ENCODE data around the gene MFSD12.

MFSD12 gene

DNA sequence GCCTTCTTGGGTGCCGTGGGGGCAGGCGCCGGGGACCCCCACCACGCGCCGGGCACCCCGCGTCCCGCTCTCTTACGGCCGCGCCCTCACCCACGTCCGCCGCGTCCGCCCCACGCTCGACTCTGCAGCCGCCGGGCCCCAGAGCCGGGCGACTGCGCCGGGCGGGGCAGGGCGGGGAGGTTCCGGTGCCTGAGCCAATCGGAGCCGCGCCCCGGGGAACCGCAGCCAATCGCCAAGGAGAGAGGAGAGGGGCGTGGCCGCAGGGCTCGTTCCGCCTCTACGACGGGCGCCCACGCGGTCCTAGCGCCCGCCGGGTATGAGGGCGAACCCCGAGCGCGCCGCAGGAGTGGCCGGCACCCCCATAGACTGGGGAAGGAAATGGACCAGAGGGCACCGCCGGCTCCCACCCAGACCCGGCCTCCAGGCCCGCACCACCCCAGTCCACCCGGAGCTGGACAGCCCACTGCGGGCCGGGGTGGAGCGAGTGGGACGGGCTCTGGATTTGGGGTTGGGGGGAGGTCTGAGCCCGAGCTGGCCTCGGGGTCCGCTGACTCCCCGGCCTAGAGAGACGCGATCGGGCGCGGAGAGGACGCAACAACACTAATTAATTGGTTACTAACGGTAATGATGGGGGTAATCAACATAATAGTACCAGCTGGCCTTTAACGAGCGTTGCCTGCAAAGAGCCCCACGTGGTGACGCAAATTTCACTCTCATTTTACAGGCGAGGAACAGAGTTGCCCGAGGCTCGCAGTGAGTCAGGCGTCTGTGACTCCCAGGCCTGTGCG lies at the start of gene MFSD12:
TSS of gene MFSD12 (minus strand) at position 126 of the 788 bp plus-strand sequence. CDS start 183 bp downstream, outside the sequence.
- H3K27me3 Mint-ChIP-seq: no peaks in the 10 kb centered on the region
- ATAC-seq (peak; percentile 89), DNase-seq (peak; percentile 97)
- peaks cover 2% of the 10 kb centered on the region for H3K36me3 Mint-ChIP-seq (ENCODE audit: low read depth)
- peak within 1 kb of the TSS; percentile 99 for H3K4me3 Mint-ChIP-seq
- peak within 1 kb of the TSS; percentile 94 for H3K27ac Mint-ChIP-seq
- peaks cover 41% of the 10 kb centered on the region for H3K4me1 Mint-ChIP-seq
- H3K9me3 Mint-ChIP-seq: no peaks in the 10 kb centered on the region

DNA sequence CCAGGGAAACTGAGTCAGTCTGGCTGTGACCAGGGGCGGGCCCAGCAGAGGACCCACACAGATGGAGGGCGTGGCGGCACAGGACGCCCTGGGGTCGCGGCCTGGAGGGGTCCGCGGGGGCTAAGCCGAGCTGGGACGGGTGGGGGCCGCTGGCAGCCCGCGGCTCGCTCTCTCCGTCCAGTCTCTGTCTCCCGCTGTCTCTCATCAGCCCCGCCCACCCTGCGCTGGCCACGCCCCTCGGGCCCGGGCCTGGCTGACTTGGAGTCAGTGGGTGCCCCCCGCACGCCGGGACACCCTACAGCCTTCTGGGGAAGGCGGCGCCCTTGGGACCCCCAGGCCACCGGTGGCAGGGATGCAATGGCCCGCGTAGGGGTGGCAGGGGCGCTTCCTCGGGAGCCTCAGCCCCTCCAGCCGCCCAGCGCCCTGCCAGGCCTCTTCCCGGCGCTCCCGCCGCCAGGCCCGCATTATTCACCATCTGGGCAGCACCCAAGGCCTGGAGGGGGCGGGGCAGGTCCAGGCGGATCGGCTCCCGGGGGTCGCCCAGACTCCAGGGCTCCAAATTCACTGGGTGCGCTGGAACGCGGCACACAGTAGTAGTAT lies 49.4 kb upstream of the MFSD12 start, which contains the start of gene TBXA2R:
TSS of gene TBXA2R (minus strand) at position 186 of the 600 bp plus-strand sequence. CDS start 6,241 bp downstream, outside the sequence.
- H3K27ac Mint-ChIP-seq: no peak within 1 kb of the TSS
- peaks cover 4% of the 10 kb centered on the region for H3K36me3 Mint-ChIP-seq (ENCODE audit: low read depth)
- H3K9me3 Mint-ChIP-seq: no peaks in the 10 kb centered on the region
- DNase-seq (peak; percentile 82), ATAC-seq (peak; percentile 44)
- H3K27me3 Mint-ChIP-seq: no peaks in the 10 kb centered on the region
- H3K4me3 Mint-ChIP-seq: no peak within 1 kb of the TSS
- H3K4me1 Mint-ChIP-seq: peaks cover 9% of the 10 kb centered on the region

DNA sequence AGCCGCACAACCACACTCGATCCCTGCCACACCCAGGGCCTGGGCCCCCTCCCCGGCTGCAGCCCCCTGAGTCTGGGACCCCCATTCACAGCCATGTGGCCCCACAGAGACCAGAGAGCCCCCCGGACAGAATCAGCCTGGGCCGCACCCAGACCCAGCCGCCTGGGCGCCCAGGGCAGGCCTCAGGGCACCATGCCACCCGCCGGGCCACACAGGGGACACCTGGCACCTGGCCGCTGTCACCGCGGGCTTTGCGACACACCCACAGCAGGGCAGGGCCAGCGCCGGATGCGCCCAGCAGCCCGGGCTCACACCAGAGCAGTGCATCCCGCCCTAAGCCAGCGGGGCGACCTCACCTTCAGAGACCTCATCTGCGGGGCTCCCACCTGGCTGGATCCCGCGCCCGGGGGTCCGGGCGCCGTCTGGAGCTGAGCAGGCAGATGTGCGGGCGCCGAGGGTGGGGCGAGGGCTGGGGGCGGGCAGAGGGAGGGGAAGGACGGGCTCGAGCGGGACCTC lies 48.8 kb upstream of the MFSD12 start:
- Mint-ChIP-seq H3K9me3 (no peaks in the 10 kb centered on the region), H3K4me1 (peaks cover 9% of the 10 kb centered on the region), H3K27me3 (no peaks in the 10 kb centered on the region), H3K36me3 (ENCODE audit: low read depth) (peaks cover 3% of the 10 kb centered on the region), H3K27ac (no peak overlapping the region), H3K4me3 (no peak overlapping the region)
- ATAC-seq: peak; percentile 41
- peak; percentile 40 for DNase-seq

DNA sequence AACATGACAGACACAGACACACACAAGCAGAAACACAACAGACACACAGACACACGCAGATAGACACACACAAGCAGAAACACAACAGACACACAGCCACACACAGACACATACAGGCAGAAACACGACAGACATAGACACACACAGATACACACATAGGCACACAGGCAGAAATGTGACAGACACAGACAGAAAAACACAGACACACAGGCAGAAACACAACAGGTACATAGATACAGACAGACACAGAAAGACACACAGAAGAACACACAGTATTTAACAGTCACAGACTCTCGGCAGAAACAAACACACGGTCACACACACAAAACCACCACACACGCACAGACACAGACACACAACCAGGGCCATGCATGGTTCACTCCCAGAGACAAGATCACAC lies 48.4 kb upstream of the MFSD12 start:
- Mint-ChIP-seq H3K4me1 (peaks cover 9% of the 10 kb centered on the region), H3K27me3 (no peaks in the 10 kb centered on the region)
- ATAC-seq: no peak

DNA sequence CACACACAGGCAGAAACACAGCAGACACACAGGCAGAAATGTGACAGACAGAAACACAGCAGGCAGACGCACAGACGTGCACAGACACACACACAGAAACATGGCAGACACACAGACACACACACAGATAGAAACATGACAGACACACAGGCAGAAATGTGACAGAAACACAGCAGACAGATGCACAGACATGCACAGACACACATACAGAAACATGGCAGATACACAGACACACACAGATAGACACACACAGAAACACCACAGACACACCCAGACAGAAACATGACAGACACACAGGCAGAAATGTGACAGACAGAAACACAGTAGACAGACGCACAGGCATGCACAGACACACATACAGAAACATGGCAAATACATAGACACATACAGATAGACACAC lies 48.0 kb upstream of the MFSD12 start:
- no peaks in the 10 kb centered on the region for H3K27me3 Mint-ChIP-seq
- H3K4me3 Mint-ChIP-seq: no peak overlapping the region
- H3K4me1 Mint-ChIP-seq: peaks cover 9% of the 10 kb centered on the region
- DNase-seq: no peak
- H3K36me3 Mint-ChIP-seq (ENCODE audit: low read depth): peaks cover under 1% of the 10 kb centered on the region
- no peaks in the 10 kb centered on the region for H3K9me3 Mint-ChIP-seq
- no peak for ATAC-seq
- no peak overlapping the region for H3K27ac Mint-ChIP-seq

More for the DNA sequence above, 48.4 kb upstream of the MFSD12 start:
- Mint-ChIP-seq H3K4me3 (no peak overlapping the region), H3K36me3 (ENCODE audit: low read depth) (peaks cover 3% of the 10 kb centered on the region), H3K27ac (no peak overlapping the region), H3K9me3 (no peaks in the 10 kb centered on the region)
- DNase-seq: no peak

DNA sequence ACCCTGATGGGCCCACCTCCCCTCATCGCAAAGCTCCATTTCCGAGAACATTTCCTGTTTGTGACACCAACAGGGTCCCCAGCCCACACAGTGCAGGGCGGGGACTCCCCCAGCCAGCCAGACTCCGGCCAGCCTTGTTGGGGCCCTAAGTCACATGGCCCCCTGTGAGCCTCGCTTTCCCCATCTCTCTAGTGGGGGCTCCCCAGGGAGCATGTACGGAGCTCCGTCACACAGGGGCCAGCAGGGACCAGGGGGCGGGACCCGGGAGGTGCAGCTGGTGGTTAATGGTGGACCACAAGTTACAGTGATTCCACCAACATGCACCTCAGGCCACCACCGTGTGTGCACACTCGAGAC lies 47.6 kb upstream of the MFSD12 start:
- ATAC-seq (peak; percentile 58), DNase-seq (peak; percentile 53)
- Mint-ChIP-seq H3K4me1 (peaks cover 9% of the 10 kb centered on the region), H3K27me3 (no peaks in the 10 kb centered on the region), H3K9me3 (no peaks in the 10 kb centered on the region), H3K36me3 (ENCODE audit: low read depth) (no peaks in the 10 kb centered on the region), H3K4me3 (no peak overlapping the region), H3K27ac (no peak overlapping the region)

DNA sequence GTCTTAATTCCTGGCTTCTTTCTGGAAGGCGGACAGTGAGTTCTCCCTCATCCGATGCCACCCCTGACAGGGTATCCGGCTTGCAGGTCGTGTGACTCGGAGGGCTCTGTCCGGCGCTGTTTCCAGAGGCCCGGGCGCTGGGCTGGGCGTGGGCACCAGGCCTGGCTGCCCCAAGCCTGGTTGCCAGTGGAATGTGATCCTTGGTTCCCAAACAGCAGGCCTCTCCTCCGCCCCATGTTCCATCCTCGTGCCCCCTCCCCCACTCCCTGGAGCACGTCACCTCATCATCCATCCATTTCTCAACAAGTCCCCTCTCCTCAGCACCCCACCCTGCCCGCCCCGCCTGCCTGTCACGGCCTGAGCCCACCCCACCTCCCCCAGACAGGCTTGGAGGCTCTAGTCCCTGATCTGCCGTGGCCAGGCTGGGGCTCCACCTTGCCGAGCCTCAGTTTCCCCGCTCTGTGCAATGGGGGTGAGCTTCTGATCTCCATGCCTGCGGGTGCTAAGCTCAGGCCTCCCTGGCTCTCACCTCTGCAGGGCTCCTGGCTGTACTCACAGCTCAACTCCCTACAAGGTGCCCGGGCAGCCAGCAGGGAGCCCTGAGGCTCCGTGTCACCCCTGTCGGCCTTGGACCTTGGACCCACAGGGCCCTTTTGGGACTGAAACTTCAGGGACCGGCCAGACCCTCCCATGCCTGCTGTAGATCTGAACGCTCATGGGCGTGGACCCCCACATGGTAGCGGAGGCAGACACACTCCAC lies 47.0 kb upstream of the MFSD12 start:
- peak; percentile 6 for ATAC-seq
- no peak for DNase-seq
- Mint-ChIP-seq H3K36me3 (ENCODE audit: low read depth) (no peaks in the 10 kb centered on the region), H3K9me3 (no peaks in the 10 kb centered on the region), H3K4me3 (no peak overlapping the region), H3K27ac (no peak overlapping the region), H3K4me1 (peaks cover 9% of the 10 kb centered on the region), H3K27me3 (no peaks in the 10 kb centered on the region)

DNA sequence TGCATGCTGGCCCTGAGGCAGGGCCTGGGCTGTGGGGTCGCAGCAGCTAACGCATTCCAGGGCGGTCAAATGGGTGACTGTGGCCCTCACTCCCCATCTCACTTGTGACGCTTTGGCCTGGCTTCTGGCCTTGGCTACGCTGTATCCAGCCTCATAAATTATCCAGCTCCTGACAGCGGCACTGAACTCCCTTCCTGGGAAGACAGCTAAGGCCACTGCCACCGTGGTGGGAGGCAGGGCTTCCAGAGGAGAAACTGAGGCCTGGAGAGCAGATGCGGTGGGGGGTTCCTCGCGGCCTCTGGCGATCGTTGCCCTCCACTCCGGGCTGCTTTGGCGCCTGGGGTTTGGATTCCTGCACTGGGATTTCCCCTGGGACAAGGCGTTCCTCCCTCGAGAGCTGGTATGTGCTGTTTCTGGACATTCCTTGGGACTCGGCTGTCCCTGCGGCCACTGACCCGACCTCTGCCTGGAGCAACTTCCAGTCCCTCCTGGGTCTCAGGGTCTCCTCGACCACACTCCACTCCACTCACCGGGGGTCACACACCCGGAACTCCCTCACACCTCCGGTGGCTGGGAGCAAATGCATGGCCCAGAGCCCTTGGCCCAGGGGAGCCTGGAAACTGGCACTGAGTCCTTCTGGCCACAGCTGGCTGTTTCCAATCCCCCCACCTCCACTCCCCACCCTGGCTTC lies 45.9 kb upstream of the MFSD12 start:
- DNase-seq (no peak), ATAC-seq (no peak)
- no peaks in the 10 kb centered on the region for H3K36me3 Mint-ChIP-seq (ENCODE audit: low read depth)

DNA sequence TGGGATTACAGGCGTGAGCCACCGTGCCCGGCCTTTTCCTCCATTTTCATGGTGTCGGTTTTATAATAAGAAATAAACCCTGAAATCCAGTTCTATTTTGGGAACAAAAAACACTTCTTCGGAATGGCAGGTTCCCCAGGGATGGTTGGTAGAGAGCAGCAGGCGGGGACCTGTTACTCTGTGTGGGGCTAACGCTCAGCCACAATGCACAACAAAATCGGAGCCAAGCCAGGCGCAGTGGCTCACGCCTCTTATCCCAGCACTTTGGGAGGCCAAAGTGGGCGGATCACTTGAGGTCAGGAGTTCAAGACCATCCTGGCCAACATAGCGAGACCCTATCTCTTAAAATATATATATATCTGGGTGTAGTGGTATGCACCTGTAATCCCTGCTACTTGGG lies 43.6 kb upstream of the MFSD12 start:
- H3K9me3 Mint-ChIP-seq: no peaks in the 10 kb centered on the region
- H3K27ac Mint-ChIP-seq: no peak overlapping the region
- no peak for ATAC-seq
- no peaks in the 10 kb centered on the region for H3K27me3 Mint-ChIP-seq
- no peak for DNase-seq
- H3K36me3 Mint-ChIP-seq (ENCODE audit: low read depth): no peaks in the 10 kb centered on the region
- H3K4me3 Mint-ChIP-seq: no peak overlapping the region
- H3K4me1 Mint-ChIP-seq: peaks cover 1% of the 10 kb centered on the region

More for the DNA sequence above, 45.9 kb upstream of the MFSD12 start:
- H3K9me3 Mint-ChIP-seq: no peaks in the 10 kb centered on the region
- no peaks in the 10 kb centered on the region for H3K27me3 Mint-ChIP-seq
- no peak overlapping the region for H3K27ac Mint-ChIP-seq
- H3K4me1 Mint-ChIP-seq: peaks cover 7% of the 10 kb centered on the region
- no peak overlapping the region for H3K4me3 Mint-ChIP-seq

DNA sequence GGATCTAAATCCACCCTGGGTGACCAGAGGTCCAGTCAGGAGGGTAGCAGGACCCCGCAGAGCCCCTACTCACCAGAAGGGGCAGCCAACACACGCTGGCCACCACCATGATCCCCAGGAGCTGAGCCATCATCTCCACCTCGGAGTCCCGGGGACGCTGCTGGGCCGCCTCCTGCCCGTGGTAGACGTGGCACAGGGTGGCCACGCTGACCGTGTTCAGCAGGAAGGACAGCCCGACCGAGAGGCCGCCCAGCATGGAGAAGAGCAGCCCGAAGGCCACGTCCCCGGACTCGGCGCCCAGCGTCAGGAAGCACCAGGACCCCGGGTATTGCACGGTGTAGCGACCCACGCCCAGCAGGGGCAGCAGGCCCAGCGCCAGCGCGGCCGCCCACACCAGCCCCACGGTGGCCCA lies 42.4 kb upstream of the MFSD12 start:
- ATAC-seq (no peak), DNase-seq (no peak)
- no peaks in the 10 kb centered on the region for H3K27me3 Mint-ChIP-seq
- no peaks in the 10 kb centered on the region for H3K36me3 Mint-ChIP-seq (ENCODE audit: low read depth)
- no peaks in the 10 kb centered on the region for H3K9me3 Mint-ChIP-seq
- H3K27ac Mint-ChIP-seq: no peak overlapping the region
- no peak overlapping the region for H3K4me3 Mint-ChIP-seq
- peaks cover 1% of the 10 kb centered on the region for H3K4me1 Mint-ChIP-seq

DNA sequence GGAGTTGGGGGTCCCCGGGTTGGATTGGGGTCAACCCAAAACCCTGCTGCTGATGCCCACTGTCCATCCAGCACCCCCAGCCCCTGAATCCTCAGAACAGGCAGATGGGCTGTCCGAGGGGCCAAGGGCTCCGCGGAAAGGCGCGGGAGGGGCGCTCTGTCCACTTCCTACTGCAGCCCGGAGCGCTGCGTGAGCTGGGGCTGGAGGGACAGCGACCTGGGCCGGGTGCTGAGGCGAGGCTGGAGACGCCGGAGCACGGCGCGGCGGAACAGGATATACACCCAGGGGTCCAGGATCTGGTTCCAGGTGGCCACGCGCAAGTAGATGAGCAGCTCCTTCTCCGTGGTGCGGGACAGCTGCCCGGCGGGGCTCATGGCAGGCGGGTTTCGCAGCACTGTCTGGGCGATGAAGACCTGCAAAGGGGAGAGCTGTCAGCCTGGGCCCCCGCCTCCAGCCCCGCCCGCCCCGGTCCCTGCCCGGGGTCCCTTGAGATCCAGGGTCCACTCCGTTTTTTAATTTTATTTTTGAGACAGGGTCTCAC lies 38.2 kb upstream of the MFSD12 start:
- ATAC-seq (no peak), DNase-seq (no peak)
- no peaks in the 10 kb centered on the region for H3K4me1 Mint-ChIP-seq
- H3K4me3 Mint-ChIP-seq: no peak overlapping the region
- no peaks in the 10 kb centered on the region for H3K9me3 Mint-ChIP-seq
- H3K27ac Mint-ChIP-seq: no peak overlapping the region
- no peaks in the 10 kb centered on the region for H3K27me3 Mint-ChIP-seq
- no peaks in the 10 kb centered on the region for H3K36me3 Mint-ChIP-seq (ENCODE audit: low read depth)

DNA sequence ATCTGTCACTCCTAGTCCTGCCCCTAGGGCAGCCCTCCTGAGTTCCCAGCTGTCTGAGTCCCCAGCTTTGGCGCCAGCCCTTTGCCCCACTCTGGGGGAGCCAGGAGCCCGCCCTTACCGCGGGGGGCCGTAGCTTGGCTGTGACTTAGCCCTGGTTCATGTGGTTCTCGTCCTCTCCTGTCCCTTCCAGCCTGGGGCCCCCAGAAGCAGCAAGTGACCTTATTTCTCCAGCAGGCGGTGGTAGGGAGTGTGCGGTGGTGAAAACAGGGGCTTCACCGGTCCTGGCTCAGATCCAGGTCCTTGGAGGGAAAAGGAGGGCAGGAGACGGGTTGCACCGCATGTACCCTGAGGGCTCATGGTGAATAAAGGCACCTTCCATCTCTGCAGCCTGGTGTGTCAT lies 35.8 kb upstream of the MFSD12 start:
- Mint-ChIP-seq H3K27me3 (no peaks in the 10 kb centered on the region), H3K27ac (no peak overlapping the region)
- no peak for DNase-seq

DNA sequence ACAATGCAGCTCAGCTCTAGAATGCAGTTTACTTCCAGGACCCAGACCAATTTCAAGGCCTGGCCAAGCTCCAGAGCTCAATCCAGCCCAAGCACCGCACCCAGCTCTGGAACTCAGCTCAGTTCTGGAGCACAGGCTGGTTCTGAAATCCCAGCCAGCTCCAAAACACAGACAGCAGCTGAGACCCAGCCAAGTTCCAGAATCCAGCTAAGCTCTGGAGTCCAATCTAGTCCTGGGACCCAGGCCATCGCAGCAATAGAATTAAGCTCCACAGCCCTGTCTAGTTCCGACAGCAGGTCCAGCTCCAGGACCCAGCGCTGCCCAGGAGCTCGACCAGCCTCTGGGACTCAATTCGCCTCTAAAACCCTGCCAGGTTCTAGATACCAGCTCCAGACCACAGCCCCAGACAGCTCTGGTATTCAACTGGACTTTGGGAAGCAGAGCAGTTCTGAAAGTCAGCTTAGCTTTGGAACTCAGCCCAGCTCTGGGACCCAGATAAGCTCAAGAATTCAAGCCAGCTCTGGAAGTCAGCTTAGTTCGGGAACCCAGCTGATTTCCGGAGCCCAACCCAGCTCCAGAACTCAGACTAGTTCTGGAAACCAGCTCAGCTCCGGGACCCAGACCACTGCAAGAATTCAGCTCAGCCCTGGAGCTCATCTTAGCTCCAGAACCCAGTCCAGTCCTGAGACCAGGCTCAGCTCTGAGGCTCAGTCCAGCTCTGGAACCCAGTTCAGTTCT lies 34.7 kb upstream of the MFSD12 start:
- ATAC-seq (no peak), DNase-seq (no peak)
- Mint-ChIP-seq H3K4me3 (no peak overlapping the region), H3K27ac (no peak overlapping the region), H3K9me3 (no peaks in the 10 kb centered on the region), H3K36me3 (ENCODE audit: low read depth) (no peaks in the 10 kb centered on the region), H3K27me3 (no peaks in the 10 kb centered on the region), H3K4me1 (no peaks in the 10 kb centered on the region)

More for the DNA sequence above, 35.8 kb upstream of the MFSD12 start:
- H3K4me1 Mint-ChIP-seq: no peaks in the 10 kb centered on the region
- no peaks in the 10 kb centered on the region for H3K36me3 Mint-ChIP-seq (ENCODE audit: low read depth)
- no peaks in the 10 kb centered on the region for H3K9me3 Mint-ChIP-seq
- no peak overlapping the region for H3K4me3 Mint-ChIP-seq
- no peak for ATAC-seq

Data from activated naive CD8-positive, alpha-beta T cell treated with anti-CD3 and anti-CD28 coated beads, Interleukin-2, amount 50 U/mL, for 24 hours (primary cell).